Skin epidermis (tissue), 12 donors: ENCODE data around the gene GRAMD2B.
"Not testable (repeated sequence)": the region's sequence is repeated elsewhere in the genome, so short reads cannot be mapped to it uniquely, and the experiment has no call there.

Source experiments
- H3K27ac ChIP-seq, 21 experiments: fragments of 200-600 bp; sonication (generic) in 11 of 21; one replicate each; pipeline ENCODE4 v1.5.0; 2020; ENCODE audit warnings: mild to moderate bottlenecking in 3 of 21, inconsistent platforms in 2 of 21, moderate library complexity in 2 of 21
- H3K4me3 ChIP-seq, 7 experiments: fragments of 200-600 bp; sonication (generic) in 2 of 7; one replicate each; pipeline ENCODE4 v1.5.0; 2020; ENCODE audit warnings: inconsistent platforms in 2 of 7, mild to moderate bottlenecking in 2 of 7, moderate library complexity in 1 of 7

GRAMD2B gene

DNA sequence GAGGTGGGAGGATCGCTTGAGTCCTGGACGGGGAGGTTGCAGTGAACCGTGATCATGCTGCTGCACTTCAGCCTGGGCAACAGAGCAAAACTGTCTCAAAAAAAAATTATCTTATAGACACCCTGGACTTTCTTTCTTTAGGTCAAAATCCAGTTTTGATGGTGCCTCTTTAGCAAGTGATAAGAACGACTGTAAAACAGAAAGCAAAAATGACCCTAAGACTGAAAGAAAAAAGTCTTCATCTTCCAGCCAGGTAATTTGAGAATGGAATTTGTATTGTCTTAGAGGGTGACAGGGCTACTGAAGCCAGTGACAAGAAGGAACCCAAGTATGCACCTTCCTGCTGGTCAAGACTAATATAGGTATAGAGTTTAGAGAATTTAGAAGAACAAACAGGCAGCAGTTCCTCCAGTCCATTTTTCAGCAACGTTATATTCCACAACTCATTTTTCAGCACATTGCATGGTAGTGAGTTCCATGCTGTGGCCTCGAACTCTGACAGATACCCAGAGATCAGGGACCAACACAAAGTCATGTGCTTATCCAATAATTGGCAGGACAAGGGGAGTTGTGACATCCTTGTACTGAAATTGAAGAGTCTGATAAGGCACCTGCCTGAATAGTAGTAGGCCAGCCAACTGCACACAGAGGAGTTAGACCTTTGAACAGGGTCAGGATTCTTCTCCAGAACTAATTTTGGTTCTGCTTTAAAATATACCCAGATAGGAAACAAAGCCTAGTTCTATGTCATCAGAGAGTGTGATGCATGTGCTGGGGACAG, 46.5 kb downstream of the GRAMD2B start:
- H3K27ac ChIP-seq = no peak overlapping the region
- H3K4me3 ChIP-seq = no peak overlapping the region

DNA sequence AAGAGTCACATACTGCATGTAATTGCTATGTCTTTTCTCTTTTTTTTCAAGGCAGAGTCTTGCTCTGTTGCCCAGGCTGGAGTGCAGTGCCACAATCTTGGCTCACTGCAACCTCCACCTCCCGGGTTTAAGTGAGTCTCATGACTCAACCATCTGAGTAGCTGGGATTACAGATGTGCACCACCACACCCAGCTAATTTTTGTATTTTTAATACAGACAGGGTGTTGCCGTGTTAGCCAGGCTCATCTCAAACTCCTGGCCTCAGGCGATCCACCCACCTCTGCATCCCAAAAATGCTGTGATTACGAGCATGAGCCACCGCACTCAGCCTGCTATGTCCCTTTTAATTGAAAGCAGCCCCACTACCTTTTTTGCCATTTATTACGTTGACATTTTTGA, 47.3 kb downstream of the GRAMD2B start:
- H3K4me3 ChIP-seq = not testable (repeated sequence)
- H3K27ac ChIP-seq = peak overlapping the region in 5 of 21 experiments; percentile 22 to 69 (median 32)

DNA sequence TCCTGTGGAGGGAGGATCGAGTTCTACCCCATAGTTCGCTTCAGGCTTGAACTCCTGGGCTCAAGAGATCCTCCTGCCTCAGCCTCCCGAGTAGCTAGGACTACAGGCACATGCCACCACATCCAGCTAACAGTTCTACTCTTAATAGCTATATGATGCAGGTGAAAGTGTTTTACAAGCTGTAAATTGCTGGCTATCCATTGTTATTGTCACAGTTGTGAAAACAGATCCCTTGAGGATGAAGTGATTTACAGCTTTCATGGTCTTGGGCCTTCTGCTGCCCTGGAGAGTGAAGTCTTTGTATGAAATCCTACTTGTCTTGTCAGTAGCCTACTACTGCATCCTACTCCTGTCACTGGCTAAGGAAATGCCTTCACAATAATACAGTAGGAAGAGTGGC, 48.0 kb downstream of the GRAMD2B start:
- no peak overlapping the region for H3K4me3 ChIP-seq
- H3K27ac ChIP-seq = peak overlapping the region in 8 of 21 experiments; percentile 1 to 69 (median 34)

DNA sequence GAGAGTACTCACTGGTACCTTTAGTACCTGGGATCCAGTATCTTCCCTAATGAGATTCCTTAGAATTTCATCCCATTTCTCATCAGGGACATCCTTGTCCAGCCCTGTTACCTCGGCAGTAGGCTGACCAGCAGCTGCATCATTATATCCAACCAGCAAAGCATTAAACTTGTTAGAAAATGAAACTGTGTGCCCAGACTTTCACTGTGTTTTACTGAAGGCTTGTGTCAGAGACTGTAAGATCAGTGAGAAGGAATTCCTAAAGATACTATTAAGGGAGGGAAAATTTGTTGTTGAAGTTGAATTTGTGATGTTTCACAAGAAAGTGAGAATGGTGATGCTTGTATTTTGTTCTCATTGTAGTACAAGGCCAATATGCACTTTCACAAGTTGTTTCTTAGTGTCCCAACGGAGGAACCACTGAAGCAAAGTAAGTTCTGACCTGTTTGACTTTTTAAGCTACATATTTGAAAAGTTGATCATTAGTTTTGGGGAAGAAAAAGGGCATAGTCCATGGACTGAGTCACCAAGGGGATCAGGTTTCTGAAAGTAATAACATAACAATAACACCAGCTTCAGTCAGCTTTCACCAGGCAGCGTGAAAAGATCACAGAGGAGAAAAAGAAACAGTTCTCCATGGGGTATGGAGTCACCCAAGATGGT, 48.8 kb downstream of the GRAMD2B start:
- Histone ChIP-seq H3K27ac (peak overlapping the region in 8 of 21 experiments; percentile 1 to 69 (median 29)), H3K4me3 (no peak overlapping the region)

DNA sequence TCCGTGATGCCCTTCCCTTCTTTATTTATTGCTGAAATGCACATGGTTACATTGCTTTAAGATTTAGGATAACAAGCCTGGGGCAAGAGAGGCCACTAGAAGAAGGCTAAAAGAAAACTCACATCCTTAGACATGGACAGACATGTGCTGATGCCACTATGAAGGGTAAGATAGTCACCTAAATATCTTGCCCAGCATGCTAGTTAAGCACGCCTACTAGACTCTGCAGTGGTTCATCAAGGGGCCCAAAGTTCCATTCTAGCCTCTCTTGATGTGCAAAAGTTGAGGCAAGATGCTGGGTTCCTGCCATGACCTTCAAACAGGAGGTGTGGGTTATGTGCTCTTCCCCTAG, 49.3 kb downstream of the GRAMD2B start:
- Histone ChIP-seq H3K4me3 (no peak overlapping the region), H3K27ac (peak overlapping the region in 3 of 21 experiments; percentile 20 to 43 (median 26))

DNA sequence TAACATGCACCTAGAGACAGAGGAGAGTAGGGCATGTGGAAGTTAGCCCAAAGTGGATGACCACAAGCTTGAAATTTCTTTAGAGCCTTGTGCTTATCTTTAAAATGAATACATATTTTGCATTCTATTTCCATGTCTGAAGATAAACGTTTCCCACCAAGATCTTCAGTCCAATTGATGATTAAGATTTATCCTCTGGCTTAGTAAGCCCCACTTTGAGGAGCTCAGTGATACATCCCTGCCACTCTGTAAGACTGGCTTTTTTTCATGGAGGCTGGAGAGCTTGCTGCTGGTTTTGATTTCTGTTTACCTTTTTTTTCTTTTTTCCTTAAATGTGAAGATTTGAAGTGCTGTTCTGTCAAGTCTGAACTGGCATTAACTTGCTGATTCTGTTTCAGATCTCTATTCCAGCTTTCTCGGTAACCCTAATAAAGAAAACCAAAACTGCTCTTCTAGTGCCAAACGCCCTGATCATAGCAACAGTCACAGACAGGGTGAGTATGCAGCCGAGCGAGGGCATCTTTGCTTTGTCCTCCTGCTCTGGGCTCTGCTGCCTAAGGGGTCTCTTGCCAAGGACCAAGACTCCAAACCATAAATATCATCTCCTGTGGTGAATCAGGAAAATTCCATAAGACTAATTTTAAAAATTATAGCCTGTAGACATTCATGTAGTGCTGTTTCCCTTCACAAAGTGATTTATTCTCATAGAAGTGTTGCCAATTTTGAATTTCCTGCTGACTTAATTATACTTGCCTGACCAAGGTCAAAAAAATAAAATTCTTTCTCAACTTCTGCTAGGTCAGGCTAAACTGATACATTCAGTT, 54.3 kb downstream of the GRAMD2B start:
- H3K27ac ChIP-seq = peak overlapping the region in 10 of 21 experiments; percentile 22 to 63 (median 50)

DNA sequence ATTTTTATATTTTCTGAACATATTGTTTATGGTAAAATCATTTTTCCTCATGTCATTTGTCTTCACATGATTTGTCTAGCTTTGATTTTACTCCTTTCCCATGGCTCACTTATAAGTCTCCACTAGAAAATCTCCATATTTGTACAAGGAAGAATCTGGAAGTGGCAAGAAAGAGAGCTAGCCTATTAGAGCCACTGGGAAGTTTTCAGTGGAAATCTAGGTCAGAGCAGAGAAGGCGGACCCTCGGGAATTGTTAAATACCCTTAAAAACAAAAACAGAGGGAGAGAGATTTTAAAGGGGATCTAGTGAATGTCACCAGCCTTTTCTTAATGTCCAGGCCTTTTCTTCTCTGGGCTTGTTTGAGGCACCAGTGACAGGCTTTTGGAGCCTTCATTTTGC, 56.6 kb downstream of the GRAMD2B start:
- Histone ChIP-seq H3K4me3 (no peak overlapping the region), H3K27ac (peak overlapping the region in 4 of 21 experiments; percentile 0 to 35 (median 26))

More for the DNA sequence above, 54.3 kb downstream of the GRAMD2B start:
- H3K4me3 ChIP-seq = no peak overlapping the region

DNA sequence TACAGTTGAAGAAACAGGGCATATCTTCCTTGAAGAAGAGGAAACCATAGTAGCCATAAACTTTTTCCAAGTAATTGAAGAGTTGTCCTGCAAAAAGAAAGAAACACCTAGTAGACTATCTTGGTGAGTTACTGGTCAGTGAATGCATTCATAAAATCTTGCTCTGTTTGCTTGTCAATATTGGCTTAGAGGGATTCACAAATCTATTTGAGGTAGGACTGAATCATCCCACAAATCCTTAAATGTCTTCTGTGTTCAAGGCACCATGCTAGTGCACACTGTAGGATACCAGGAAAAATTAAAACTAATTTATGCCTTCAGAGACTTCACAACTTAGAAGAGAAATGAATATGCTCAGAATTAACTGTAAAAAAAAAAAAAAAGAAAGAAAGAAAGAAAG, 57.6 kb downstream of the GRAMD2B start:
- peak overlapping the region in 2 of 21 experiments; percentile 0 to 30 for H3K27ac ChIP-seq
- H3K4me3 ChIP-seq = no peak overlapping the region

DNA sequence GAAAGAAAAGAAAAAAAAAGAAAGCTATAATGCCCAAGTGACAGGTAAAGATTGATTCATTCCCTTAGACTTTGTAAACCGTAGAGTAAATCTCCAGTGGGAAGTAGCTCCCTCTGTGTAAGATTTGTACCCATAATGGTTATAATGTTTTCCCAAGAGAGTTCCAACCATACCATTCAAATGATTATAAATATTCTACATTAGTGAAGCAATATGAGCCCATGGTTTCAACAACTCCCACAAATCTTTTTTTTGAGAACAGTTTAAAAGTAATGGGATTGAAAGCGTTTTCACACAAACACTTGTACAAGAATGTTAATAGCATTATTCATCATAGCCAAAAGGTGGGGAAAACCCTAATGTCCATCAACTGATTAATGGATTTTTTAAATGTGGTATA, 58.0 kb downstream of the GRAMD2B start:
- Histone ChIP-seq H3K4me3 (no peak overlapping the region), H3K27ac (no peak overlapping the region)

DNA sequence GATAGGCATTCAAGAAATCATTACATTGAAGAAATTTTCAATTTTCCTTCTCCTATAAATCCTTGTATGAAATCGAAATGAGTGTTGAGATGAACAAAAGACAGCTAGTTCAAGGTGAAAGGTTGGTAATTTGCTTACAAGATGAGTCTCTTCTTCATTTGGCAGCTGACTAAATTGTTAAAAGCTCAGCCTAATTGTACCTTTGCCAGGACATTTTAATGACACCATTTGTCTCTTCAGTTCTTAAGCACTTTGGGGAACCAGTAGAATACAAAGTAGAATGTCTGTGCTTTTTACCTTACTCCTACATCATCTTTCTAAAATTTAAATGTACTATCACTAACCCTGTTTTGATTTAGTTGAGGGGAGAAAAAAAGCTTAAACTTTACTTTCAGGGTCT, 59.4 kb downstream of the GRAMD2B start:
- no peak overlapping the region for H3K4me3 ChIP-seq
- H3K27ac ChIP-seq = peak overlapping the region in 1 of 21 experiments; percentile 47

DNA sequence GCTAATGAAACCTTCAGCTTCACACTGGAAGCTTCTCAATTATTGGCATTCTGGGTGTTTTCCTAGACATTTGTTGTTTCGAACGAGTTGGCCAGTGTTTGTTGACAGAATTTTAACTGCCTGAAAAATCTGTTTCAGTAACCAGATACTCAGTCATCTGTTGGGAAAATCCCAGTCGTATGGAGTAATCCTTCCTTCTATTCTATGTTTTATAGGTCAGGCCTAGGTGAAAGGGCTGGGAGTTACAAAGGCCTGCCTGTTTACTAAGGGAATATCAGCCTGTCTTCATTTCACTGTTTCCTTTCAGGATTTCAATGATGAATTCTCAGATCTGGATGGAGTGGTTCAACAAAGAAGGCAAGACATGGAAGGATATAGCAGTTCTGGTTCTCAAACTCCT, 59.9 kb downstream of the GRAMD2B start:
- Histone ChIP-seq H3K4me3 (no peak overlapping the region), H3K27ac (peak overlapping the region in 2 of 21 experiments; percentile 17 to 47)

DNA sequence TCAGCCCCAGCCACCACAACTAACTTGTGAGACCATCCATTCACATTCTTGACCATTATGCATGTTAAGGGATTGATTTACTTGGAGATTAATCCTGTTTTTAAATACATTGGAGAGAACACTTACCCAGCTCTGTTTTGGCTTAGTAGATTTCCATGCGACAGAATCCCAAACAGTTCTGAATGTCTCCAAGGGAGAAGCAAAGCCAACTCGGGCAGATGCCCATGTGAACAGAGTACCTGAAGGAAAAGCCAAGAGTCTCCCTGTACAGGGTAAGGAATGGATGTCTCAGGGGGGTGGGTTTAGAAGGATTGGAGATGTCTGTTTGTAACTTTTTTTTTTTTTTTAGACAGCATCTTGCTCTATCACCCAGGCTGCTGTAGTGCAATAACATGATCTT, 61.0 kb downstream of the GRAMD2B start:
- Histone ChIP-seq H3K27ac (no peak overlapping the region), H3K4me3 (no peak overlapping the region)

DNA sequence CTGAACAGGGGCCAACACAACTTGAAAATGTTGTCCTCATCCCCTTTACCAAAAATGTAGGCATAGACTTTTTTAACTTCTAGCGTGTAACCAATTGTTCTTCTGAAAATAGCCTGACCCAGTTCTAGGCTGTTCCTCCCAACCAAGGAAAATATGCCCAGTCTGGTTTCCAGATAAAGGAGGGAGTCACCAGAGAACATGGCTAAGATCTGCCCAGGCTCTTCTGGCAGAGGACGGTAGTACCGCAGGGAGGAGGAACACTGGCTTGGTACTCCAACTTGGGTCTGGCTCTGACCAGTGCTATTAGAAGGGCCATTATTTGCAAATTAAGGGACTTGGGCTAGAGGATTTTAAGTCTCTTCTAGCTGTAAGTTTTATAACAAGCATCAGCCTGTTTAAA, 63.1 kb downstream of the GRAMD2B start:
- Histone ChIP-seq H3K27ac (peak overlapping the region in 1 of 21 experiments; percentile 60), H3K4me3 (no peak overlapping the region)

DNA sequence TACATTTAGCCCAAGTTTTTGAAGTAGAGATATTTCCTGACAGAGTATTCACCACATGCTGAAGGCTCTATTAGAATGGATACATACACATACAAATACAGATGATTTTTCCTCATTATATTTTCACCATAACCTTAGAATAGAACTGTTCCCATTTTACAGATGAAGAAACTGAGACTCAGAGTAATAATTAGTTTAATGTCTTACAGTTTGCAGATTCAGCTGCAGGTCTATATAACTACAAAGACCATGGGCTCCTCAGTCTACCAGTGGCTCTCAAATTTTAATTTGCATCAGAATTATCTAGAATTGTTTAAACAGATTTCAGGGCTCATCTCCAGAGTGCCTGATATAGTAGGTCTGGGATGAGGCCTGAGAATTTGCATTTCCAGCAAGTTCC, 64.4 kb downstream of the GRAMD2B start:
- H3K4me3 ChIP-seq = no peak overlapping the region
- peak overlapping the region in 2 of 21 experiments; percentile 27 to 37 for H3K27ac ChIP-seq

DNA sequence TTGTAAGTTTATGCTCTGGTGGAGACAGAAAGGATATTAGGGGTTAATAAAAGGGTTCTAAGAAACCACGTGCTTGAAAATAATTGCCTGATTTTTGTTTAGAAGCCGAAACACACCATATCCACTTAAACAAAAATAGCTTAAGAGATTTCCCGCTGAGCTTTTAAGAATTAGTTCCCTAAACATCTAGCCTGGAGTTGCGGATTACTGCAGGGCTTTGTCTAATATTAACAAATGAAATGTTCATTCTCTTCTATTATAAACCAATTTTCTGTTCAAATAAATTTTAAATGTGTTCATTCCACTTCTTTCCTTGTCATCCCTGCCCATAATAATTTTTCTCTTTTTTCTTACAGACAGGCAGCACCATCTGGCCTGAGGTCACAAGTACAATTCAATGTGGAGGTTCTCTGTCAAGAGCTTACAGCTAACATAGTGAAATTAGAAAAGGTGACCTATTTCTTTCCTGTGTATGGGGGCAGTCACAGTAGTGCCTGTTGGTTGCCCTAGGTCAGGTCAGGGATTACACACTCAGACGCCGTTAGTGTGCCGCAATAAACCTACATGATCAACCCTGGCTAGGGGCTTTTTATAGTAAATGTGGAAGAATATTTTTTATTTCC, 65.3 kb downstream of the GRAMD2B start:
- H3K27ac ChIP-seq = peak overlapping the region in 7 of 21 experiments; percentile 1 to 66 (median 37)
- no peak overlapping the region for H3K4me3 ChIP-seq

DNA sequence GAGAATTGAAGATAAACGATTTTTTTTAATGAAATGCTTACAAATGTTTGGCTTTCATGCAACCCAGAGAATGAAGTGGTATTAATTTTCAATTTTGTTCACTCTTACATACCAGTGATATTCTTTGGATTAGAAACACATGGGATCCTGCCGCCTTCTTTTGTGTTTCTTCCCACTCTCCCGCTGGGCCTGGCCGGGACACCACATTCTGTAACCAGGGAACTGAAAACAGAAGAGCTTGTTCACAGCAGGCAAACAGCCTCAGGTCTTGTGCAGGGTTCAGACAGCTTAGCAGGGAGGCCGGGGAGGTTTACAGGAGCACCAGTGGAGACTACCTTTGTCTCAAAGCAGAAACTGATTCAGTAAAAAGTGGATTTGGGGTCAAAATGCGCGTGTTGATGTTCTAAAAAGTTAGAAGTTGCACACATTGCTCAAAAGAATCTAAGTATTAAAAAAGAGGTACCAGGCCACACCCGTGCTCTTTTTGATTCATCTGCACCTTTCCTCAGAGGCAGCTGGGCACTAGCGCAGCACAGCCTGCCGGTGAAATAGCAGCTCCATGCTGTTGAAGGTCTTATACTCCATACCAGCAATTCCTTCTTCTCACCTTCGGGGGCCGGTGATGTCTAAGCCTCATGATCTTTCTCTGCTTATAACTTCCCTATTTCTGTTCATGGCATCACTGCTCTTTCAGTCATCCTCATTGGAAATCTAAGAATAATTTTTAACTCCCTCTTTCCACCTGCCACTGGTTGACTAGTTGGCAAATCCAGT, 67.1 kb downstream of the GRAMD2B start:
- H3K4me3 ChIP-seq = no peak overlapping the region
- H3K27ac ChIP-seq = peak overlapping the region in 14 of 21 experiments; percentile 1 to 71 (median 50)

DNA sequence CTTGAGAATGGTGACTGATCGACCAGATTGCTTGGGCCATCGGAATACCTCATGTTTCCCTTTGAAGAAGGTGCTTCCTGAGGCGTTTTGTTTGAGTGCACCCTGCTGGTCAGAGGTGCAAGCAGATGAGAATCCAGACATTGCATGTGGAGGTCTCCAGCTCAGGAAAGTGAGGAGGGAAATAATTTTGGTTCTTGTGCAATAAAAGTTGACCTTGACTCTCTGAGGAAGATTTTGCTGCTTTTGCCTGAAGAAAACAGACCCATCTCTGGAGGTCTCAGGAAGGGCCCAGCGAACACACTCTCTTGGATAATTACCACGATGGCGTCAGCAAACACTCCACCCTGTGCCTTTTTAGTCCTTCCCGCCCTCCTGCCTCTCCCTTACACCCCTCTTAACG, 69.7 kb downstream of the GRAMD2B start:
- Histone ChIP-seq H3K27ac (no peak overlapping the region), H3K4me3 (no peak overlapping the region)

DNA sequence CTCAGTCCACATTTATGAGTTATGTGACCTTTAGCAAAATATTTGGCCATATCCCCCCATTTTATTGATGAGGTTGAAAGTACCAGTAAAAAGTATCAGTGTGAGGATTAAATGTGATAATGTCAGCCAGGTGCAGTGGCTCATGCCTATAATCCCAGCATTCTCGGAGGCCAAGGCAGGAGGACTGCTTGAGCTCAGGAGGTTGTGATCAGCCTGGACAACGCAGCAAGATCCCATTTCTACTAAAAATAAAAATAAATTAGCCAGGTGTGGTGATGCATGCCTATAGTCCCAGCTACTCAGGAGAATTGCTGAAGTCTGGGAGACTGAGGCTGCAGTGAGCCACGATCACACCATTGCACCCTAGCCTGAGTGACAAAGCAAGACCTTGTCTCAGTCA, 71.2 kb downstream of the GRAMD2B start:
- Histone ChIP-seq H3K27ac (no peak overlapping the region), H3K4me3 (no peak overlapping the region)

DNA sequence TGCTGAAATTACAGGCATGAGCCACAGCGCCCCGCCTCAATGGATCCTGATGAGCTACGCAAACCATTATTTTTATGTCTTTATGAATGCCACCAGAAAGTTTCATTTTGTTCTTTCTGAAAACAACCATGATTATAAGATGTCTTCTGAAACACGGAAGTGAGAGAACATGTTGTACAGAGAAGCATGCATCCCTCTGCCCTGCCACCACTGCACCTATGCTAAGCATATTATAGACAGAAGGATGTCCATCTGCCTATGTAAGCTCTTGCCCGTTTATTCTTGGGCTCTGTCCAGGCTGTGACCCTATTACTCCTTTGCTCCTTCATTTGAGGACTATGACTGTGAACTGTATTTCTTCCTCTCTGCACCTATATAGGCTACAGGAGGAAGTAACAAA, 74.3 kb downstream of the GRAMD2B start:
- Histone ChIP-seq H3K4me3 (no peak overlapping the region), H3K27ac (no peak overlapping the region)
